Spinal cord (tissue), 10 donors: Measurements from ENCODE around the gene PSMA5. TPM values are rescaled to one million over a fixed set of nuclear protein-coding genes. Genes with fewer than 3 reads are reported as not detected.

ENCODE experiments used
- DNase-seq, 6 donors: peaks; one replicate each; pipeline versions ENCODE4 v3.0.0 to v3.0.0-alpha.2; 2013 to 2015; ENCODE audit warnings: low spot score in 6 of 6, low read depth in 4 of 6
- H3K27ac ChIP-seq: one replicate; pipeline ENCODE4 v1.5.1; 2013; ENCODE audit warnings: low read depth, low read length, control low read depth
- H3K27me3 ChIP-seq: one replicate; pipeline ENCODE4 v1.6.1; 2013; ENCODE audit warnings: low read length; ENCODE audit not compliant: control insufficient read depth, insufficient read depth
- H3K36me3 ChIP-seq: one replicate; pipeline ENCODE4 v1.6.1; 2013; ENCODE audit warnings: low read length; ENCODE audit not compliant: control insufficient read depth, insufficient read depth
- H3K4me1 ChIP-seq: one replicate; pipeline ENCODE4 v1.6.1; 2013; ENCODE audit warnings: low read length; ENCODE audit not compliant: control insufficient read depth, insufficient read depth
- H3K4me3 ChIP-seq: one replicate; pipeline ENCODE4 v1.5.1; 2013; ENCODE audit warnings: low read depth, low read length, control low read depth
- H3K9me3 ChIP-seq: one replicate; pipeline ENCODE4 v1.6.1; 2013; ENCODE audit warnings: low read length; ENCODE audit not compliant: control insufficient read depth, insufficient read depth
- WGBS: methylation state at CpG from one replicate; pipeline ENCODE4 v1.1.5; 2013; ENCODE audit warnings: missing lambda C conversion rate; ENCODE audit not compliant: insufficient coverage; 5-methylcytosine and 5-hydroxymethylcytosine counted together
- polyA plus RNA-seq, 2 donors: library from polyadenylated mRNA; unstranded; fragments of 120-200 nt; gene quantifications; one replicate each; pipeline ENCODE4 v1.2.1, GENCODE V29; 2013; ENCODE audit not compliant: insufficient read length in 2 of 2
- total RNA-seq, 2 donors: library from RNA; depleted of rRNA in 1 of 2; stranded (reverse); fragments of 120-200 nt in 1 of 2; fragments of >200 nt in 1 of 2; gene quantifications; one replicate each; pipeline versions ENCODE4 v1.2.3 to v1.2.4, GENCODE V29; 2013 to 2014
- donor health status: healthy.

PSMA5 gene
- total and polyA plus RNA-seq, 4 donors = 33.3 to 86.0 (median 68.8) TPM

GRCh38 chr1:109394591-109395281 lies 31.5 kb downstream of the PSMA5 start:
- DNase-seq = no peak
- Histone ChIP-seq H3K27ac (peak overlapping the region; percentile 91), H3K4me1 (peaks cover 25% of the 10 kb centered on the region), H3K36me3 (no peaks in the 10 kb centered on the region), H3K4me3 (no peak overlapping the region), H3K27me3 (no peaks in the 10 kb centered on the region), H3K9me3 (no peaks in the 10 kb centered on the region)
- no CpG with 5 or more reads among the region's 5 CpGs for WGBS

- no peak overlapping the region for H3K4me3 ChIP-seq
- H3K27ac ChIP-seq = peak overlapping the region; percentile 91
Measured at GRCh38 chr1:109393617-109394233, 32.5 kb downstream of the PSMA5 start.

GRCh38 chr1:109392788-109393616 lies 33.2 kb downstream of the PSMA5 start:
- Histone ChIP-seq H3K4me3 (no peak overlapping the region), H3K27ac (peak overlapping the region; percentile 91), H3K4me1 (peaks cover 25% of the 10 kb centered on the region), H3K27me3 (no peaks in the 10 kb centered on the region), H3K36me3 (no peaks in the 10 kb centered on the region), H3K9me3 (no peaks in the 10 kb centered on the region)
- 5% methylated on average over 6 of the region's 10 CpGs for WGBS
- DNase-seq = peak in 2 of 6 donors; percentile 51 to 74

More at GRCh38 chr1:109393617-109394233, 32.5 kb downstream of the PSMA5 start:
- no peaks in the 10 kb centered on the region for H3K36me3 ChIP-seq
- H3K27me3 ChIP-seq = no peaks in the 10 kb centered on the region
- H3K4me1 ChIP-seq = peaks cover 30% of the 10 kb centered on the region
- no peaks in the 10 kb centered on the region for H3K9me3 ChIP-seq
- DNase-seq = no peak
- WGBS = no CpG with 5 or more reads among the region's 2 CpGs

GRCh38 chr1:109392037-109392787 lies 34.0 kb downstream of the PSMA5 start:
- no peaks in the 10 kb centered on the region for H3K9me3 ChIP-seq
- H3K4me1 ChIP-seq = peaks cover 25% of the 10 kb centered on the region
- 29% methylated on average over 2 of the region's 4 CpGs for WGBS
- H3K36me3 ChIP-seq = no peaks in the 10 kb centered on the region
- H3K27ac ChIP-seq = peak overlapping the region; percentile 91
- H3K27me3 ChIP-seq = no peaks in the 10 kb centered on the region
- no peak overlapping the region for H3K4me3 ChIP-seq
- peak in 2 of 6 donors; percentile 15 to 45 for DNase-seq

GRCh38 chr1:109391626-109392025 lies 34.6 kb downstream of the PSMA5 start:
- H3K27ac ChIP-seq = peak overlapping the region; percentile 91
- H3K27me3 ChIP-seq = no peaks in the 10 kb centered on the region
- DNase-seq = no peak
- no peak overlapping the region for H3K4me3 ChIP-seq
- no peaks in the 10 kb centered on the region for H3K36me3 ChIP-seq
- H3K9me3 ChIP-seq = no peaks in the 10 kb centered on the region
- H3K4me1 ChIP-seq = peaks cover 25% of the 10 kb centered on the region

GRCh38 chr1:109391157-109391556 lies 35.1 kb downstream of the PSMA5 start:
- H3K9me3 ChIP-seq = no peaks in the 10 kb centered on the region
- no peaks in the 10 kb centered on the region for H3K27me3 ChIP-seq
- no CpG with 5 or more reads among the region's 3 CpGs for WGBS
- H3K27ac ChIP-seq = peak overlapping the region; percentile 43
- H3K4me1 ChIP-seq = peaks cover 22% of the 10 kb centered on the region
- no peak for DNase-seq
- H3K36me3 ChIP-seq = no peaks in the 10 kb centered on the region
- H3K4me3 ChIP-seq = no peak overlapping the region

GRCh38 chr1:109389638-109390341 lies 36.5 kb downstream of the PSMA5 start:
- Histone ChIP-seq H3K36me3 (no peaks in the 10 kb centered on the region), H3K4me1 (peaks cover 17% of the 10 kb centered on the region), H3K4me3 (no peak overlapping the region), H3K9me3 (no peaks in the 10 kb centered on the region), H3K27me3 (no peaks in the 10 kb centered on the region), H3K27ac (peak overlapping the region; percentile 43)
- 85% methylated on average over 5 of the region's 5 CpGs for WGBS
- DNase-seq = no peak

GRCh38 chr1:109388884-109389637 lies 37.2 kb downstream of the PSMA5 start:
- 80% methylated on average over 5 of the region's 7 CpGs for WGBS
- DNase-seq = no peak
- H3K36me3 ChIP-seq = no peaks in the 10 kb centered on the region
- H3K27me3 ChIP-seq = no peaks in the 10 kb centered on the region
- H3K9me3 ChIP-seq = no peaks in the 10 kb centered on the region
- peaks cover 17% of the 10 kb centered on the region for H3K4me1 ChIP-seq
- no peak overlapping the region for H3K4me3 ChIP-seq
- H3K27ac ChIP-seq = no peak overlapping the region
